ENCODE data around the gene NOD1. TPM values are rescaled to one million over a fixed set of nuclear protein-coding genes. Genes with fewer than 3 reads are reported as not detected.

Gene NOD1
- total and polyA plus RNA-seq, 2 of the 13 experiments (the other 11 are each of a cell fraction or from before 2014, with no cell fraction given), result 1.7 to 2.9 TPM

DNA sequence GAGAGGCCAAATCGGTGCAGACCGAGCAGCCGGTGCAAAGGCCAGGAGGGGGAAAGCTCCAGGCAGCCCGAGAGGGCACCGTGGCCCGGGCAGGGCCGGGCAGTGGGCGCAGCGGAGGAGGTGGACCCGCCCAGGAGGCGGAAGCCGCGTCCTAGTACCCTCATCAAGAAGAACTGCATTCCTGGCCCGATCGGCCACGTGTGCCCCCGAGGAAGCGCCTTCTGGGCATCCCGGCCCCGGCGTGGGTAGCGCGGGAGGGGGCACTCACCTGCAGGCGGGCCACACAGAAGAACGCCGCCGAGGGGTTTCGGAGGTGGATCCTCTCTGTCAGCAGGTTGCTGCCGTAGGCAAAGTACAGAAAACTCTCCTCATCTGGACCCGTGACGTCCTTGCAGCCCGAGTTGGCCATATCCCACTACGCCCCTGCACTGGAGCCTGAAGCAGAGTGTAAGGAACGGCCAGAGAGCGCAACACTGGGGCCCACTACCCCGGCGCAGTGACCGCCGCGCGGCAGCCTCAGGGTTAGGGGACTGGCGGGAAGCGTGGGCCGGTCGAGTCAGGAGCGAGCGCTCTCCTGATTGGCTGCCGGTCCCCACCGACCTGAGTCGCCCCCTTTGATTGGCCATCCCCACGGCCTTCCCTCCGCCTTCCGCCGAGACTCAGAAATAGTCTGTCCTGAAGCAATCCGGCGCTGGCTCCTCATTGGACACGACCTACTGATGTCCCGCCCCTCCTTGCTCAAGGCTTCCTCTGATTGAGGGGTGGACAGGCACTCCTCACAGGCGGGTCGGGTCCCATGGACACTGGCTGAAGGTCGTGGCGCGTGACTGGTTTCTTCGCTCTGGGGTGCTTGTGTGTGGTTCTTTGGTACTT lies 26.0 kb upstream of the NOD1 start, which contains the start of gene GGCT (continued):
- TF ChIP-seq THAP7 (CRISPR knock-in tag; IDR thresholded peaks at IDR 0.05) (no peak), SYNCRIP (IDR thresholded peaks at IDR 0.05; ENCODE audit: insufficient read depth, low read depth, low read length) (no peak), UBTF (CRISPR knock-in tag; IDR thresholded peaks at IDR 0.05) (peak; percentile 77), ZNF383 (CRISPR knock-in tag; IDR thresholded peaks at IDR 0.05; ENCODE audit: borderline replicate concordance) (0 out of 2 replicates have a peak, but pooled peaks have one; percentile 81), ZNF20 (CRISPR knock-in tag; IDR thresholded peaks at IDR 0.05) (no peak), ZSCAN31 (CRISPR knock-in tag; IDR thresholded peaks at IDR 0.05; ENCODE audit: low read depth) (peak; percentile 47; the same call in 1 of the 2 replicates), GTF3A (CRISPR knock-in tag; conservative IDR thresholded peaks at IDR 0.05) (0 out of 2 replicates have a peak, but pooled peaks have one; percentile 45), ZNF367 (CRISPR knock-in tag; IDR thresholded peaks at IDR 0.05; ENCODE audit: borderline replicate concordance) (peak; percentile 30; the same call in 1 of the 2 replicates), ZNF414 (CRISPR knock-in tag; IDR thresholded peaks at IDR 0.05) (no peak), ZFP62 (CRISPR knock-in tag; IDR thresholded peaks at IDR 0.05) (no peak), SKI (IDR thresholded peaks at IDR 0.05; ENCODE audit: partially characterized antibody) (peak; percentile 27), ZNF121 (CRISPR knock-in tag; IDR thresholded peaks at IDR 0.05) (no peak), RFX1 (IDR thresholded peaks at IDR 0.05) (no peak), ZSCAN30 (CRISPR knock-in tag; IDR thresholded peaks at IDR 0.05) (no peak), HNRNPLL (IDR thresholded peaks at IDR 0.05; ENCODE audit: low read depth, low read length, poor library complexity, severe bottlenecking) (peak; percentile 91), EED (CRISPR knock-in tag; IDR thresholded peaks at IDR 0.05) (0 out of 2 replicates have a peak, but pooled peaks have one; percentile 32), ZNF598 (CRISPR knock-in tag; IDR thresholded peaks at IDR 0.05; ENCODE audit: borderline replicate concordance) (no peak), SPEN (CRISPR knock-in tag; IDR thresholded peaks at IDR 0.05; ENCODE audit: low read depth) (peak; percentile 85), MXI1 (IDR thresholded peaks at IDR 0.05; ENCODE audit: borderline replicate concordance, low read depth, low read length) (peak; percentile 46; the same call in 1 of the 3 replicates)
- TF ChIP-seq, protein P1, sequence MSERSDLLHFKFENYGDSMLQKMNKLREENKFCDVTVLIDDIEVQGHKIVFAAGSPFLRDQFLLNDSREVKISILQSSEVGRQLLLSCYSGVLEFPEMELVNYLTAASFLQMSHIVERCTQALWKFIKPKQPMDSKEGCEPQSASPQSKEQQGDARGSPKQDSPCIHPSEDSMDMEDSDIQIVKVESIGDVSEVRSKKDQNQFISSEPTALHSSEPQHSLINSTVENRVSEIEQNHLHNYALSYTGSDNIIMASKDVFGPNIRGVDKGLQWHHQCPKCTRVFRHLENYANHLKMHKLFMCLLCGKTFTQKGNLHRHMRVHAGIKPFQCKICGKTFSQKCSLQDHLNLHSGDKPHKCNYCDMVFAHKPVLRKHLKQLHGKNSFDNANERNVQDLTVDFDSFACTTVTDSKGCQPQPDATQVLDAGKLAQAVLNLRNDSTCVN (CRISPR knock-in tag; IDR thresholded peaks at IDR 0.05; ENCODE audit: borderline replicate concordance), result 0 out of 2 replicates have a peak, but pooled peaks have one; percentile 16
- TF ChIP-seq, protein P2, sequence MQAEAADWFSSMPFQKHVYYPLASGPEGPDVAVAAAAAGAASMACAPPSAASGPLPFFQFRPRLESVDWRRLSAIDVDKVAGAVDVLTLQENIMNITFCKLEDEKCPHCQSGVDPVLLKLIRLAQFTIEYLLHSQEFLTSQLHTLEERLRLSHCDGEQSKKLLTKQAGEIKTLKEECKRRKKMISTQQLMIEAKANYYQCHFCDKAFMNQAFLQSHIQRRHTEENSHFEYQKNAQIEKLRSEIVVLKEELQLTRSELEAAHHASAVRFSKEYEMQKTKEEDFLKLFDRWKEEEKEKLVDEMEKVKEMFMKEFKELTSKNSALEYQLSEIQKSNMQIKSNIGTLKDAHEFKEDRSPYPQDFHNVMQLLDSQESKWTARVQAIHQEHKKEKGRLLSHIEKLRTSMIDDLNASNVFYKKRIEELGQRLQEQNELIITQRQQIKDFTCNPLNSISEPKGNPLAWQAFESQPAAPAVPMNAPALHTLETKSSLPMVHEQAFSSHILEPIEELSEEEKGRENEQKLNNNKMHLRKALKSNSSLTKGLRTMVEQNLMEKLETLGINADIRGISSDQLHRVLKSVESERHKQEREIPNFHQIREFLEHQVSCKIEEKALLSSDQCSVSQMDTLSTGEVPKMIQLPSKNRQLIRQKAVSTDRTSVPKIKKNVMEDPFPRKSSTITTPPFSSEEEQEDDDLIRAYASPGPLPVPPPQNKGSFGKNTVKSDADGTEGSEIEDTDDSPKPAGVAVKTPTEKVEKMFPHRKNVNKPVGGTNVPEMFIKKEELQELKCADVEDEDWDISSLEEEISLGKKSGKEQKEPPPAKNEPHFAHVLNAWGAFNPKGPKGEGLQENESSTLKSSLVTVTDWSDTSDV (CRISPR knock-in tag; IDR thresholded peaks at IDR 0.05), result peak; percentile 28

All from HepG2 (cell line).